RWPE2 (cell line): ENCODE measurements around the gene ZBTB7C.
A peak's percentile ranks its signal among the peaks of the same experiment; 100 is the strongest.

ENCODE experiments used
- ATAC-seq: fragments of 200-7000 bp; cut with Tn5 transposase; 3 replicates; pipeline ENCODE4 v1.9.1; 2021; ENCODE audit warnings: low read depth
- DNase-seq: peaks from one replicate; pipeline ENCODE4 v3.0.0-alpha.2; 2020; ENCODE audit warnings: low spot score
- H3K27ac ChIP-seq: fragments of 450-650 bp; 2 replicates; pipeline ENCODE4 v1.5.1; 2017; ENCODE audit warnings: mild to moderate bottlenecking; ENCODE audit not compliant: poor library complexity, severe bottlenecking
- H3K27me3 ChIP-seq: fragments of 250-450 bp; sonication (Bioruptor Pico); 2 replicates; pipeline ENCODE4 v1.5.1; 2021; ENCODE audit warnings: mild to moderate bottlenecking, moderate library complexity; ENCODE audit not compliant: insufficient read depth, poor library complexity, severe bottlenecking
- H3K36me3 ChIP-seq: fragments of 250-450 bp; sonication (Bioruptor Pico); 2 replicates; pipeline ENCODE4 v1.5.1; 2020; ENCODE audit warnings: low read depth, mild to moderate bottlenecking, moderate library complexity
- H3K4me1 ChIP-seq: fragments of 250-450 bp; sonication (Bioruptor Pico); 2 replicates; pipeline ENCODE4 v1.5.1; 2021; ENCODE audit warnings: mild to moderate bottlenecking, moderate library complexity; ENCODE audit not compliant: insufficient read depth, poor library complexity, severe bottlenecking
- H3K4me3 ChIP-seq: fragments of 250-450 bp; sonication (Bioruptor Pico); 2 replicates; pipeline ENCODE4 v1.5.1; 2021; ENCODE audit warnings: mild to moderate bottlenecking, moderate library complexity; ENCODE audit not compliant: severe bottlenecking
- H3K9me3 ChIP-seq: fragments of 250-450 bp; sonication (Bioruptor Pico); 2 replicates; pipeline ENCODE4 v1.5.1; 2021; ENCODE audit warnings: mild to moderate bottlenecking, moderate library complexity; ENCODE audit not compliant: severe bottlenecking
- CTCF ChIP-seq: fragments of 450-650 bp; IDR thresholded peaks from one replicate; pipeline ENCODE4 v1.5.1; 2017; ENCODE audit warnings: mild to moderate bottlenecking, moderate library complexity; ENCODE audit not compliant: poor library complexity, severe bottlenecking

ZBTB7C gene

GRCh38 chr18:48049757-48050156 lies 359.4 kb downstream of the ZBTB7C start:
- Histone ChIP-seq H3K4me3 (no peak overlapping the region), H3K4me1 (no peaks in the 10 kb centered on the region), H3K27me3 (no peaks in the 10 kb centered on the region), H3K27ac (no peak overlapping the region), H3K36me3 (no peaks in the 10 kb centered on the region), H3K9me3 (no peaks in the 10 kb centered on the region)
- TF ChIP-seq CTCF, result no peak
- DNase-seq (no peak), ATAC-seq (peak; percentile 14; the same call in 1 of the 3 replicates)

- H3K9me3 ChIP-seq, result no peaks in the 10 kb centered on the region
- H3K27me3 ChIP-seq, result no peaks in the 10 kb centered on the region
- H3K4me3 ChIP-seq, result no peak overlapping the region
- no peaks in the 10 kb centered on the region for H3K36me3 ChIP-seq
- ATAC-seq, result no peak
- no peaks in the 10 kb centered on the region for H3K4me1 ChIP-seq
- DNase-seq, result no peak
- no peak overlapping the region for H3K27ac ChIP-seq
- no peak for TF ChIP-seq CTCF
Observed at GRCh38 chr18:48048251-48048650, 360.9 kb downstream of the ZBTB7C start.

- Histone ChIP-seq H3K27ac (no peak overlapping the region), H3K4me3 (no peak overlapping the region), H3K9me3 (no peaks in the 10 kb centered on the region), H3K27me3 (no peaks in the 10 kb centered on the region), H3K4me1 (no peaks in the 10 kb centered on the region), H3K36me3 (no peaks in the 10 kb centered on the region)
- ATAC-seq (no peak), DNase-seq (no peak)
- no peak for TF ChIP-seq CTCF
Observed at GRCh38 chr18:48046843-48047242, 362.3 kb downstream of the ZBTB7C start.

GRCh38 chr18:48045744-48046143 lies 363.4 kb downstream of the ZBTB7C start:
- H3K9me3 ChIP-seq, result no peaks in the 10 kb centered on the region
- H3K36me3 ChIP-seq, result no peaks in the 10 kb centered on the region
- no peak overlapping the region for H3K27ac ChIP-seq
- no peaks in the 10 kb centered on the region for H3K4me1 ChIP-seq
- H3K27me3 ChIP-seq, result no peaks in the 10 kb centered on the region
- no peak for DNase-seq
- H3K4me3 ChIP-seq, result no peak overlapping the region
- no peak for ATAC-seq
- TF ChIP-seq CTCF, result no peak

- ATAC-seq (no peak), DNase-seq (no peak)
- no peak for TF ChIP-seq CTCF
- Histone ChIP-seq H3K4me1 (no peaks in the 10 kb centered on the region), H3K36me3 (no peaks in the 10 kb centered on the region), H3K4me3 (no peak overlapping the region), H3K9me3 (no peaks in the 10 kb centered on the region), H3K27ac (no peak overlapping the region), H3K27me3 (no peaks in the 10 kb centered on the region)
Observed at GRCh38 chr18:48044944-48045343, 364.2 kb downstream of the ZBTB7C start.
